ENCODE data around the gene GDF9. TPM values are rescaled to one million over a fixed set of nuclear protein-coding genes. Genes with fewer than 3 reads are reported as not detected.
A peak's percentile ranks its signal among the peaks of the same experiment; 100 is the strongest.

The GDF9 gene
- total and polyA plus RNA-seq, 10 of the 15 experiments (the other 5 are each of a cell fraction or from before 2014, with no cell fraction given), result 0.11 to 1.5 (median 0.34) TPM

- 4% methylated on average over 36 of the region's 68 CpGs for WGBS (ENCODE audit: insufficient coverage, insufficient replicate concordance, low lambda C conversion rate, missing lambda C conversion rate)
- H3K36me3 ChIP-seq (ENCODE audit: control insufficient read depth in 2 of 2, insufficient read depth in 2 of 2, low read length in 1 of 2), result no peaks in the 10 kb centered on the region
- ChIA-PET CTCF (interaction anchor here (1.0 to 1.1 kb wide), 2 partner anchors 63 to 286 kb away, joined by 3 to 4 read pairs; no protein-coding TSS in a partner anchor), RAD21 (ENCODE audit: unreplicated experiment) (interaction anchor here (0.6 to 1.9 kb wide), 11 partner anchors 12 to 287 kb away, joined by 3 to 7 read pairs (median 4); partner anchors contain the start of gene KIF3A), SMC1A (ENCODE audit: uncharacterized antibody, unreplicated experiment) (interaction anchor here (1.1 to 1.2 kb wide), 2 partner anchors 11 to 31 kb away, joined by 3 read pairs; no protein-coding TSS in a partner anchor), POLR2A (interaction anchor here (0.8 to 1.3 kb wide), 3 partner anchors 11 to 66 kb away, joined by 3 to 4 read pairs (median 3); partner anchors contain the start of gene CCNI2)
- H3K79me2 ChIP-seq (ENCODE audit: control insufficient read depth, insufficient read depth, low read length), result no peaks in the 10 kb centered on the region
- H3K9ac ChIP-seq (ENCODE audit: control insufficient read depth, insufficient read depth, low read length), result no peak within 1 kb of the TSS
- no peaks in the 10 kb centered on the region; the same call in 1 of the 2 replicates for H3K4me1 ChIP-seq (ENCODE audit: control insufficient read depth, insufficient read depth, low read length)
- intact Hi-C loops (cut with micrococcal nuclease; ENCODE audit: unreplicated experiment), result no loop called here
- FAIRE-seq, result no peak
- peak within 1 kb of the TSS; percentile 74 for H3K4me2 ChIP-seq (ENCODE audit: control insufficient read depth, insufficient read depth)
- no peak for DNase-seq (ENCODE audit: low read depth, low spot score)
- no peaks in the 10 kb centered on the region for H4K20me1 ChIP-seq (ENCODE audit: control insufficient read depth, insufficient read depth)
- H3K9me3 ChIP-seq (replicated peaks; ENCODE audit: control insufficient read depth, insufficient read depth, low read length), result no peaks in the 10 kb centered on the region; the same call in 2 of the 3 replicates
- in situ Hi-C loops (cut with MboI), result no loop called here
- H3K4me3 ChIP-seq, result peak within 1 kb of the TSS; percentile 41; the same call in 1 of the 2 replicates
- H2AFZ ChIP-seq (ENCODE audit: control insufficient read depth, low read depth, low read length), result peak within 1 kb of the TSS; percentile 47
- peaks cover 0 to 11% of the 10 kb centered on the region in 2 experiments; a peak in 2 of 4 replicates for H3K27me3 ChIP-seq (replicated peaks in 1 of 2; ENCODE audit: control insufficient read depth in 2 of 2, insufficient read depth in 2 of 2, low read length in 1 of 2)
- no peak within 1 kb of the TSS for H3K27ac ChIP-seq (ENCODE audit: control insufficient read depth, insufficient read depth)
- ATAC-seq, result peak; percentile 16
- BruUV-seq (replicated peaks), result no TSS peak
- TF ChIP-seq FOS (IDR thresholded peaks at IDR 0.05; ENCODE audit: borderline replicate concordance, extremely low read depth, insufficient read length), result no peak
- no peak for TF ChIP-seq PAX5 (IDR thresholded peaks at IDR 0.05; ENCODE audit: borderline replicate concordance, low read depth, low read length)
- no peak for TF ChIP-seq ZNF622 (IDR thresholded peaks at IDR 0.05)
- no peak for TF ChIP-seq POLR2AphosphoS5 (IDR thresholded peaks at IDR 0.05; ENCODE audit: low read length)
- TF ChIP-seq SMAD5 (IDR thresholded peaks at IDR 0.05; ENCODE audit: low read depth), result no peak
- TF ChIP-seq, protein P1, sequence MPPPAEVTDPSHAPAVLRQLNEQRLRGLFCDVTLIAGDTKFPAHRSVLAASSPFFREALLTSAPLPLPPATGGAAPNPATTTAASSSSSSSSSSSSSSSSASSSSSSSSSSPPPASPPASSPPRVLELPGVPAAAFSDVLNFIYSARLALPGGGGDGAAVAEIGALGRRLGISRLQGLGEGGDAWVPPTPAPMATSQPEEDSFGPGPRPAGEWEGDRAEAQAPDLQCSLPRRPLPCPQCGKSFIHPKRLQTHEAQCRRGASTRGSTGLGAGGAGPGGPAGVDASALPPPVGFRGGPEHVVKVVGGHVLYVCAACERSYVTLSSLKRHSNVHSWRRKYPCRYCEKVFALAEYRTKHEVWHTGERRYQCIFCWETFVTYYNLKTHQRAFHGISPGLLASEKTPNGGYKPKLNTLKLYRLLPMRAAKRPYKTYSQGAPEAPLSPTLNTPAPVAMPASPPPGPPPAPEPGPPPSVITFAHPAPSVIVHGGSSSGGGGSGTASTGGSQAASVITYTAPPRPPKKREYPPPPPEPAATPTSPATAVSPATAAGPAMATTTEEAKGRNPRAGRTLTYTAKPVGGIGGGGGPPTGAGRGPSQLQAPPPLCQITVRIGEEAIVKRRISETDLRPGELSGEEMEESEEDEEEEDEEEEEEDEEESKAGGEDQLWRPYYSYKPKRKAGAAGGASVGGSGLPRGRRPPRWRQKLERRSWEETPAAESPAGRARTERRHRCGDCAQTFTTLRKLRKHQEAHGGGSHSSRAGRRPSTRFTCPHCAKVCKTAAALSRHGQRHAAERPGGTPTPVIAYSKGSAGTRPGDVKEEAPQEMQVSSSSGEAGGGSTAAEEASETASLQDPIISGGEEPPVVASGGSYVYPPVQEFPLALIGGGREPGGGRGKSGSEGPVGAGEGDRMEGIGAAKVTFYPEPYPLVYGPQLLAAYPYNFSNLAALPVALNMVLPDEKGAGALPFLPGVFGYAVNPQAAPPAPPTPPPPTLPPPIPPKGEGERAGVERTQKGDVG (CRISPR knock-in tag; IDR thresholded peaks at IDR 0.05), result no peak
- peak; percentile 40; the same call in 1 of the 2 replicates for TF ChIP-seq NR2F1 (conservative IDR thresholded peaks at IDR 0.05)
- no peak for TF ChIP-seq DPF2 (IDR thresholded peaks at IDR 0.05)
- no peak for TF ChIP-seq HDAC6 (IDR thresholded peaks at IDR 0.05; ENCODE audit: unreplicated experiment)
- TF ChIP-seq, protein P2, sequence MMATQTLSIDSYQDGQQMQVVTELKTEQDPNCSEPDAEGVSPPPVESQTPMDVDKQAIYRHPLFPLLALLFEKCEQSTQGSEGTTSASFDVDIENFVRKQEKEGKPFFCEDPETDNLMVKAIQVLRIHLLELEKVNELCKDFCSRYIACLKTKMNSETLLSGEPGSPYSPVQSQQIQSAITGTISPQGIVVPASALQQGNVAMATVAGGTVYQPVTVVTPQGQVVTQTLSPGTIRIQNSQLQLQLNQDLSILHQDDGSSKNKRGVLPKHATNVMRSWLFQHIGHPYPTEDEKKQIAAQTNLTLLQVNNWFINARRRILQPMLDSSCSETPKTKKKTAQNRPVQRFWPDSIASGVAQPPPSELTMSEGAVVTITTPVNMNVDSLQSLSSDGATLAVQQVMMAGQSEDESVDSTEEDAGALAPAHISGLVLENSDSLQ (IDR thresholded peaks at IDR 0.05), result no peak
- no peak for TF ChIP-seq SRF (IDR thresholded peaks at IDR 0.05; ENCODE audit: low read depth in 2 of 2, low read length in 2 of 2)
- TF ChIP-seq SP1 (IDR thresholded peaks at IDR 0.05; ENCODE audit: low read depth, low read length), result no peak
- peak; percentile 21; the same call in 1 of the 2 replicates for TF ChIP-seq BACH1 (IDR thresholded peaks at IDR 0.05; ENCODE audit: borderline replicate concordance)
- TF ChIP-seq ZNF384 (IDR thresholded peaks at IDR 0.05; ENCODE audit: borderline replicate concordance, low read depth, low read length), result no peak
- TF ChIP-seq BHLHE40 (IDR thresholded peaks at IDR 0.05; ENCODE audit: borderline replicate concordance in 1 of 2, low read depth in 2 of 2, low read length in 1 of 2), result no peak
- no peak for TF ChIP-seq MYB (IDR thresholded peaks at IDR 0.05; ENCODE audit: borderline replicate concordance, low read depth, low read length)
- no peak for TF ChIP-seq IRF4 (IDR thresholded peaks at IDR 0.05; ENCODE audit: low read depth, low read length)
- TF ChIP-seq SREBF1 (IDR thresholded peaks at IDR 0.05; ENCODE audit: low read length), result no peak
- TF ChIP-seq FOXM1 (IDR thresholded peaks at IDR 0.05; ENCODE audit: low read depth, low read length), result no peak
- no peak for TF ChIP-seq ZNF274 (IDR thresholded peaks at IDR 0.05; ENCODE audit: insufficient read depth, insufficient read length)
These were observed 53.3 kb downstream of the GDF9 start, which contains the start of gene SOWAHA for GRCh38 chr5:132812781-132813598. TSS of gene SOWAHA (plus strand) at chr5:132813302. CDS start at chr5:132813622, 320 bp downstream.

All from GM12878 (cell line).